NCI-H1694 treated with DMSO at 0.1 percent for 48 hours (cell line): Measurements from ENCODE around the gene RPS16.

Experiments used
- DNase-seq: peaks from one replicate; lab custom pipeline; 2025; lab: John Stamatoyannopoulos, UW

Gene RPS16

GRCh38 chr19:39388657-39389056 lies 47.1 kb downstream of the RPS16 start:
- no peak for DNase-seq

- no peak for DNase-seq
These were observed 49.2 kb downstream of the RPS16 start for GRCh38 chr19:39386557-39386956.

GRCh38 chr19:39385629-39386411 lies 49.9 kb downstream of the RPS16 start:
- no peak for DNase-seq

GRCh38 chr19:39384839-39385568 lies 50.7 kb downstream of the RPS16 start:
- no peak for DNase-seq
